Tibial nerve (tissue), 4 donors: ENCODE data around the gene SUGP2. TPM values are rescaled to one million over a fixed set of nuclear protein-coding genes. Genes with fewer than 3 reads are reported as not detected.

Source experiments
- DNase-seq, 2 donors: peaks; one replicate each; pipeline ENCODE4 v3.0.0-alpha.2; 2019; ENCODE audit warnings: low spot score in 2 of 2
- H3K27ac ChIP-seq, 4 donors: fragments of 200-600 bp; sonication (generic) in 3 of 4; one replicate each; pipeline ENCODE4 v1.5.1; 2017 to 2019; ENCODE audit warnings: mild to moderate bottlenecking in 1 of 4
- H3K27me3 ChIP-seq, 2 donors: fragments of 200-600 bp; sonication (generic) in 1 of 2; one replicate each; pipeline versions ENCODE4 v1.5.1 to v1.6.0; 2017 to 2019
- H3K36me3 ChIP-seq, 3 donors: fragments of 200-600 bp; sonication (generic); one replicate each; pipeline ENCODE4 v1.5.1; 2018 to 2019
- H3K4me1 ChIP-seq, 4 donors: fragments of 200-600 bp; sonication (generic) in 3 of 4; one replicate each; pipeline ENCODE4 v1.5.1; 2017 to 2019
- H3K4me3 ChIP-seq, 4 donors: fragments of 200-600 bp; sonication (generic) in 3 of 4; one replicate each; pipeline ENCODE4 v1.5.1; 2017 to 2019; ENCODE audit warnings: mild to moderate bottlenecking in 1 of 4, moderate library complexity in 1 of 4
- H3K9me3 ChIP-seq, 4 donors: fragments of 200-600 bp; sonication (generic) in 3 of 4; one replicate each; pipeline ENCODE4 v1.5.1; 2017 to 2019
- EP300 ChIP-seq, 2 donors: sonication (generic); formaldehyde crosslinking; IDR thresholded peaks; one replicate each; pipeline ENCODE4 v1.6.1; 2017; ENCODE audit warnings: antibody characterized with exemption in 2 of 2, mild to moderate bottlenecking in 1 of 2
- POLR2A ChIP-seq, 2 donors: fragments of 450-650 bp; IDR thresholded peaks; one replicate each; pipeline ENCODE4 v1.6.1; 2017; ENCODE audit warnings: antibody characterized with exemption in 2 of 2, mild to moderate bottlenecking in 2 of 2, moderate library complexity in 2 of 2
- WGBS, 2 donors: methylation state at CpG; one replicate each; pipeline ENCODE4 v1.1.5; 2018; 5-methylcytosine and 5-hydroxymethylcytosine counted together
- total RNA-seq, 4 donors: library from RNA; depleted of rRNA; stranded (reverse); fragments of >200 nt; gene quantifications; one replicate each; pipeline ENCODE4 v1.1.0, GENCODE V29; 2016
- TF ChIP-seq, protein P1 (sequence below), 5 experiments: fragments of 200-600 bp in 3 of 5; fragments of 450-650 bp in 2 of 5; sonication (generic) in 3 of 5; IDR thresholded peaks; one replicate each; pipeline ENCODE4 v1.5.1; 2016 to 2019; ENCODE audit warnings: antibody characterized with exemption in 5 of 5, mild to moderate bottlenecking in 3 of 5, moderate library complexity in 2 of 5

SUGP2 gene
- total RNA-seq, 4 donors from 2014 or later = 50.8 to 95.1 (median 65.1) TPM

DNA sequence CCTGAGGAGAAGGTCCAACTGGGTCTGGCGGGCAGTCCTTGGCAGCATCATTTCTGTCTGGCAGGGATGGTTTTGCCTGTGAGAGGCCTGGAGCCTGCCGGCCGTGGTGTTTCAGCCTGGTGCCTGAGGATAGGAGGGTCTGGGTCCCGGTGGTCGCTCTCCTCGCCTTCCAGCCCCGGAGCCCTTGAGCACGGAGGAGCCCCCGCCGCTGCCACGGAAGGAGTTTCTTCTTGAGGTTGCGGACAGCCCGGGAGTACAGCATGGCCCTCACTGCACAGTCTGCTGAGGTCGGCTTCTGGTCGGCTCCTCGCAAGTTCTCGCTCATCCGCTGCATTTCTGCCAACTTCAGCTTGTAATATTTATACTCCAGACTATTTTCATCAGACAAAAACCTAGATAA, 23.4 kb downstream of the SUGP2 start:
- no peak for DNase-seq
- no peaks in the 10 kb centered on the region for H3K27me3 ChIP-seq
- no peak overlapping the region for H3K27ac ChIP-seq
- H3K4me3 ChIP-seq = no peak overlapping the region
- TF ChIP-seq, protein P1, sequence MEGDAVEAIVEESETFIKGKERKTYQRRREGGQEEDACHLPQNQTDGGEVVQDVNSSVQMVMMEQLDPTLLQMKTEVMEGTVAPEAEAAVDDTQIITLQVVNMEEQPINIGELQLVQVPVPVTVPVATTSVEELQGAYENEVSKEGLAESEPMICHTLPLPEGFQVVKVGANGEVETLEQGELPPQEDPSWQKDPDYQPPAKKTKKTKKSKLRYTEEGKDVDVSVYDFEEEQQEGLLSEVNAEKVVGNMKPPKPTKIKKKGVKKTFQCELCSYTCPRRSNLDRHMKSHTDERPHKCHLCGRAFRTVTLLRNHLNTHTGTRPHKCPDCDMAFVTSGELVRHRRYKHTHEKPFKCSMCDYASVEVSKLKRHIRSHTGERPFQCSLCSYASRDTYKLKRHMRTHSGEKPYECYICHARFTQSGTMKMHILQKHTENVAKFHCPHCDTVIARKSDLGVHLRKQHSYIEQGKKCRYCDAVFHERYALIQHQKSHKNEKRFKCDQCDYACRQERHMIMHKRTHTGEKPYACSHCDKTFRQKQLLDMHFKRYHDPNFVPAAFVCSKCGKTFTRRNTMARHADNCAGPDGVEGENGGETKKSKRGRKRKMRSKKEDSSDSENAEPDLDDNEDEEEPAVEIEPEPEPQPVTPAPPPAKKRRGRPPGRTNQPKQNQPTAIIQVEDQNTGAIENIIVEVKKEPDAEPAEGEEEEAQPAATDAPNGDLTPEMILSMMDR (IDR thresholded peaks at IDR 0.05) = no peak
- TF ChIP-seq EP300 (IDR thresholded peaks at IDR 0.05) = no peak
- no peak for TF ChIP-seq POLR2A (IDR thresholded peaks at IDR 0.05)
- no peaks in the 10 kb centered on the region for H3K9me3 ChIP-seq
- no peaks in the 10 kb centered on the region for H3K4me1 ChIP-seq
- H3K36me3 ChIP-seq = peaks cover 4 to 100% (median 24%) of the 10 kb centered on the region in 3 donors
- WGBS, 2 donors = 92 to 96% methylated on average over 11 to 15 of the region's 18 CpGs

DNA sequence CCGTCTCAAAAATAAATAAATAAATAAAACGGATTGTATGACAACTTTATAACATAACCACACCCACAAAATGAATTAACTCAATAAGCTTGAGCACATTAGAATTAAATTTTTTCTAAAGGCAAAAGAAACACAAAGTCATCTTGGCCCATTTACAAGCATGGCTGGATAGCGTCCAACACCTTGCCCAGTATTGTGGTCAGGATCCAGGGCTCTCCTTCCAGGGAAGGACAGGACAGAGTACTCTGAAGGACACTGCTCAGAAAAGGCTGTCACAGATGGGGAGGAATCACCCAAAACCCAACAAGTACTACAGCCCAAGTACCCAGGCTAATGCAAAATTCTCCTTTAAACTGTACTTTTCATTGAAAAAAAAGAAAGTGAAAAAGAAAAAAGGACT, 27.1 kb downstream of the SUGP2 start:
- H3K27ac ChIP-seq = no peak overlapping the region
- H3K27me3 ChIP-seq = no peaks in the 10 kb centered on the region
- no peaks in the 10 kb centered on the region for H3K9me3 ChIP-seq
- peaks cover 4 to 96% (median 26%) of the 10 kb centered on the region in 3 donors for H3K36me3 ChIP-seq
- WGBS, 2 donors = 61 to 70% methylated on average over 3 of the region's 3 CpGs
- TF ChIP-seq, protein P1 (IDR thresholded peaks at IDR 0.05) = no peak
- no peak for TF ChIP-seq EP300 (IDR thresholded peaks at IDR 0.05)
- no peak for TF ChIP-seq POLR2A (IDR thresholded peaks at IDR 0.05)
- H3K4me1 ChIP-seq = no peaks in the 10 kb centered on the region
- no peak for DNase-seq
- H3K4me3 ChIP-seq = no peak overlapping the region

DNA sequence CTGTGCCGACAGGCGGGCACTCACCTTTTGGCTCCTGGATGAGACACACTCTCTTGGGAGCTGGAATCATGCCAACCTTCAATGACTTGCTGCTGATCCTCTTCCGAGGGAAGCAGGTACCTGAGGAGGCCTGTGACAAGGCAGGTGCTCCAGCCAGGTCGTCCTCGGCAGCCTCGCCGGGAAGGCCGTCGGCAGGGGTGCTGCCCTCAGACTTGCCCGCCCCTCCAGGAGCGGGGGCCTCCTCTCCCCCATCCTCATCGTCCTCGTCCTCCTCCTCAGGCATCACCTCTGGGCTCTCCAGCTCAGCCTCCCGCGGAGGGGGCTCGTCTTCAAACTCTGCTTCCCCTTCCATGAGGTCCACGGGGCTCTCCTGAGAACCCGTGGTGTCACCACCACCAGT, 29.2 kb downstream of the SUGP2 start:
- Histone ChIP-seq H3K27me3 (no peaks in the 10 kb centered on the region), H3K9me3 (no peaks in the 10 kb centered on the region), H3K27ac (no peak overlapping the region), H3K4me3 (no peak overlapping the region), H3K4me1 (peaks cover 0 to 10% (median 0%) of the 10 kb centered on the region in 4 donors), H3K36me3 (peaks cover 4 to 96% (median 21%) of the 10 kb centered on the region in 3 donors)
- 91 to 92% methylated on average over 16 to 18 of the region's 18 CpGs for WGBS, 2 donors
- TF ChIP-seq EP300 (IDR thresholded peaks at IDR 0.05) (no peak), POLR2A (IDR thresholded peaks at IDR 0.05) (no peak)
- TF ChIP-seq, protein P1 (IDR thresholded peaks at IDR 0.05) = no peak
- no peak for DNase-seq

DNA sequence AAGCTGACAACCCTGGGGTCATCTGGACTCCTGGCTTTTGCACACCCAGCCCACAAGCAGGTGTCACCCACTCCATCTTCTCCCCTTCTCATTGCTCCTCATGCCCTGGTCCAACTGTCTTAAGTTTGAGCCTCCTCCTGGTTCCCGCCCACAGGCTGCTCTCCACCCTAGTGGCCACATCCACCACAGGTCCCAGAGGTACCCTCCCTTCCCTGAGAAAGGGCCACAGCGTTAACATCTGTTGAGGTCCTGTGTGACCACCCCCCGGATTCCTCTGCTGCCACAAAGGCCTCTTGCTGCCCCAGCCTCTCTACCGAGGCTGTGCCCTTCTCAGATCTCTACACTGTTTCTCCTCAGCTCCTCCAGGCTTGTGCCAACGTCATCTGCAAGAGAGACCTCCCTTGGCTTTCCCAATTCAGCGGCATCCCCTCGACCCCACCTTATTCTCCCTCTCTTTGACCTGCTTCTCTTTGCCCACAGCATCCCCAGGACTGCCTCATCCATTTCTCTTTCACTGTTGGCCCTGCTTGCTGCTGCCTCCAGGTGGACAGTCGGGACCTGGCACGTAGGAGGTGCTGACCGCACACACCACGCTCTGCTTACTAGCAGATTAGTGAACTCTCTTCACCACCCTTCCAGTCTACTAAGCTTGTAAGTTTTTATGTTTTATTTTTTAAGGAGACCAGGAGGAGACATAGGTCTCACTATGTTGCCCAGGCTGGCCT, 33.3 kb downstream of the SUGP2 start:
- Histone ChIP-seq H3K36me3 (peaks cover 0 to 88% (median 7%) of the 10 kb centered on the region in 3 donors), H3K27me3 (no peaks in the 10 kb centered on the region), H3K4me3 (no peak overlapping the region), H3K27ac (no peak overlapping the region), H3K4me1 (peaks cover 0 to 22% (median 0%) of the 10 kb centered on the region in 4 donors), H3K9me3 (no peaks in the 10 kb centered on the region)
- no peak for TF ChIP-seq EP300 (IDR thresholded peaks at IDR 0.05)
- TF ChIP-seq, protein P1 (IDR thresholded peaks at IDR 0.05) = no peak
- no peak for TF ChIP-seq POLR2A (IDR thresholded peaks at IDR 0.05)
- WGBS, 2 donors = 81 to 83% methylated on average over 11 of the region's 11 CpGs
- no peak for DNase-seq

DNA sequence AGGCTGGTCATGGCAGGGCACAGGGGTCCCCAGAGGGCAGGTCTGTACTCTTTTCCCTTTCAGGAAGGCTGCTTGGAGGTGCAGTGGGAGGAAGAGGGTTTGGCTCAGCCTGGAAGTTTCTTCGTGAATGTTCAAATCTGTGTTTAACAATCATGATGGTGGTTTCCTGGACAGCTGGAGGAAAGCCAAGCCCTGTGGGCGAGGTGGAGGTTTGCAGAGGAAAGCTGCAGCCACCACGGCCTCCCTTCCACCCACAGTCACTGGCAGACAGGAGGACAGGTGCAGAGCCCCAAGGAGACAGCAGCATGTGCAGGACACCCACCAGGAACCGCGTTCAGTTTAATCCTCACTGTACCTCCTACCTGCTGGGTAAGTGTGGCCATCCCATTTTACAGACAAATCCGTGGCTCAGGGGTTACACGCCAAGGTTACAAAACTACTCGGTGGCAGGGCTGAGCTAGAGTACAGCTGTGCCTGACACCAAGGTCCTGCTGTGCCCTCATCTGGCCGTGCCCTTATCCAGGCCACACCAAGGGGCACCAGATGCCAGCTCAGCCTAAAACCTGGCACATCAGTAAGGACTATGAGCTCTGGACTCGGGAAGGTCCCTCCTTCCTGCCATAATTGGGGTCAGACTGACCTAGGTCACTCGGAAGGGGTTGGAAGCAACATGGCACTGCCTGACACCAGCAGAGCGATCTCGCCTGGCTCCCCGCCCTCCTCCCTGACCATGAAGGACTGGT, 34.1 kb downstream of the SUGP2 start:
- Histone ChIP-seq H3K27ac (no peak overlapping the region), H3K36me3 (peaks cover 0 to 88% (median 12%) of the 10 kb centered on the region in 3 donors), H3K9me3 (no peaks in the 10 kb centered on the region), H3K27me3 (no peaks in the 10 kb centered on the region), H3K4me3 (no peak overlapping the region), H3K4me1 (peaks cover 0 to 22% (median 0%) of the 10 kb centered on the region in 4 donors)
- 55 to 72% methylated on average over 11 to 13 of the region's 14 CpGs for WGBS, 2 donors
- no peak for DNase-seq
- TF ChIP-seq, protein P1 (IDR thresholded peaks at IDR 0.05) = no peak
- TF ChIP-seq EP300 (IDR thresholded peaks at IDR 0.05) = no peak
- no peak for TF ChIP-seq POLR2A (IDR thresholded peaks at IDR 0.05)
